HG02571 (cell line): ENCODE results near the gene HNRNPA3.
"Not testable (repeated sequence)": the region's sequence is repeated elsewhere in the genome, so short reads cannot be mapped to it uniquely, and the experiment has no call there.

Experiments
- ATAC-seq: cut with Tn5 transposase; IDR thresholded peaks from one replicate; pipeline ENCODE4 v1.9.1; 2021; ENCODE audit warnings: mild to moderate bottlenecking, moderate library complexity; ENCODE audit not compliant: unreplicated experiment

HNRNPA3 gene

GRCh38 chr2:177212106-177212890 lies at the start of gene HNRNPA3:
Gene HNRNPA3 (plus strand): TSS chr2:177212794. CDS start chr2:177212800, 6 bp downstream.
- peak; percentile 83 for ATAC-seq

DNA sequence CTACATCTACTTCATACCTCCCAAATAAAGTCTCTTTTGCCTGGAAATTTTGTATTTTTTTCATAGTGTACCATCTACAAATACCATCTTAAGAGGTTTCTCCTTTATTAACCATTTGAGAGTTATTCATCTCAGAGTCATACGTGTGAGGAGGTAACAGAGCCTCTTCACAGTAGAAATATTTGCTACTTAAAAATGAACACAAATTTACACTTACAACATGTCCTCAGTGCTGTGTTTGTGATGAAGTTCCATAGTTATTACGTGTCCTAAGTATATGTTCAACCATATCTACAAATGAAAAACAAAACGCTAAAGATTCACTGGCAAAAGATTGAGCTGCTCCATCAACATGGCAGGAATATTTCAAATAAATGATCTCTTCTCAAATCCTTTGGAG lies 48.5 kb upstream of the HNRNPA3 start:
- no peak for ATAC-seq

- ATAC-seq = peak; percentile 75
Observed at GRCh38 chr2:177164584-177165052, 48.0 kb upstream of the HNRNPA3 start.

- ATAC-seq = no peak
Observed at GRCh38 chr2:177165061-177165583, 47.5 kb upstream of the HNRNPA3 start.

- ATAC-seq = peak; percentile 48
Observed at GRCh38 chr2:177165721-177166711, 46.6 kb upstream of the HNRNPA3 start.

- peak; percentile 79 for ATAC-seq
Observed at GRCh38 chr2:177169810-177170514, 42.6 kb upstream of the HNRNPA3 start.

DNA sequence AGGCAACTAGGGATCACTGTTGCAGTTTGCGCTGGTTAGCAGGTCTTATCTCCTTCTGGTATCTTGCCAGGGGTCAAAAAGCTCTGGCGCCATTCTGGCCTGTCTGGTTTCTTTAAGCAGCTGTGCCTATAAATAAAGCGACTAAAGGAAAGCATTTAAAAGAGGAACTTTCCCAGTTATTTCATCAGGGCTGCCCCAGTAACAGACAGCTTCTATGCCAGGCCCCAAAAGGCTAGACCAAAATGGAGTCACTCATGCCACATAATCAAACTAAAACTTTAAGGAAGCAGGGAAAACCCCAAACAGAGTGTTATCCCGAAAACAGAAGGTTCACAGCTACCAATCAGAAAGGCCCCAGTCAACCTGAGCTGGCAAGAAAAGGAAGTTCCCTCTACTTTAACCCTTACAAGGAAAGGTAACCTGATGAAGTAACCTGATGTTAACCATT lies 41.2 kb upstream of the HNRNPA3 start:
- ATAC-seq = no peak

DNA sequence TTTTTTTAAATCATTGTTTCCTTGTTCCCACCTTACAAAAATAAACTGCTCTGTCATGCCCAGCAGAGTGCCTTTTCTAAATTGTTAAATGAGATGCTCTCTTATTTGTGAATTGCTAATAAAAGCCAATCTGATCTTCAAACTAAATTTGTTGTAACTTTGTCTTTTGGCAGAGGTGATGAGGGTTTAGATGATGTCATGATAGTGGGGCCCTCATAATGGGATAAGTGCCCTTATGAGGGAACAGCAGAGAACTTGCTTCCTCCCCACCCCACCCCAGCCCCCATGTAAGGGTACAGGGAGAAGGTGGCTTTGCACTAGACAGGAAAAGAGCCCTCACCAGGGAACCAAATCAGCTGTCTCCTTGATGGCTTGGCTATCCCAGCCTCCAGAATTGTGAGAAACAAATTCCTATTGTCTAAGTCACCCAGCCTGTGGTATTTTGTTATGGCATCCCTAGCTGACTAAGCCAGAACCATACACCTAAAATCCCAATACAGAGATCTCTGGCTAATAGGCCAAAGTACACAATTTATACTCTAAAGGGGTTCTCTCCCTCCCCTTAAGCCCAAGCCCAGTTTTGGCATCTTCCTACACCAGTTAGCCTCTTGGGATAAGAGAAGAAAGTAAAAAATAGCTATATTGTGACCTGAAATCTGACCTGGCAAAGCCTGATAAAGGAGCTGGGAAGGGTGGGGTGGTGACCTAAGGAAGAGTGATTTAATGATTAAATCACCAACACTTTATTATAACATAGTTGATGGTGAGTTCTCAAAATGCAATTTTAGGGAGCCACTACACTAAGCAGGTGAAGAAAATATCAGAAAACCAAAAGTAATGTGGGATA lies 40.3 kb upstream of the HNRNPA3 start:
- ATAC-seq = no peak

GRCh38 chr2:177174486-177174885 lies 38.1 kb upstream of the HNRNPA3 start:
- ATAC-seq = no peak

- no peak for ATAC-seq
Observed at GRCh38 chr2:177175917-177176668, 36.5 kb upstream of the HNRNPA3 start.

DNA sequence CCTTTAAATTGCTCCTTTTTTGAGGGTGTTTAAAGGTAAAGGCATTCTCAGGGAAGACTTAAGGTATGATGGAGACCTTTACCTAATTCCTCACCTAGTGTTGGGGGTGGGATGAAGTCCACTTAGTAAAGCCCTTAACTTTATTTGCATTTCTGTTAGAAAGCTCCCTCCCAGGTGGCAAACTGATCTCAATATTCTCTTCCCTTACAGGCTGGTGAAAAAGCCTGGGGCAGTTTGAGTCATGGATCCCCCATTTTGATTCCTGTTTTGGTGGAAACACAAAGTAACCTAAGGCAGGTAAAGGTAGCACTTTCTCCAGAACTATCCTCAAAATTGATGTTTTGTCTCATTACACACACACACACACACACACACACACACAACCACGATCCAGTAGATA lies 33.8 kb upstream of the HNRNPA3 start:
- ATAC-seq = no peak

DNA sequence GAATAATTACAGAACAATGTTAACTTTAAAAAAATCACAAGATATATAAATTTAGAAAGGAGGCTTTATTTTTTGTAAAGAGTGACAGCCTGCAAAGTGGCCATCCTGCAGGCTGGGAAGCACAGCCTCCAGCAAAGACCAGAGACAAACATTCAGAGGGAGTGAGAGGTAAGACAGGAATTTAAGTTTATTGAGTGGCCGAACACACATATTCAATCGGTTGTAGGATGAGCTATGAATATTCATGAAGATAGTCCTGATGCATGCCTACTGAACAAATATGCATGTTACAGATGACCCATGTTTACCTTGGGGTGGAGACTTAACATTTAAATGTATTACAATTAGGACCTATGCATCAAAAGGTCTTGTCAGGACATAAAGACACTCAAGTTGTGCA lies 33.4 kb upstream of the HNRNPA3 start:
- ATAC-seq = no peak

DNA sequence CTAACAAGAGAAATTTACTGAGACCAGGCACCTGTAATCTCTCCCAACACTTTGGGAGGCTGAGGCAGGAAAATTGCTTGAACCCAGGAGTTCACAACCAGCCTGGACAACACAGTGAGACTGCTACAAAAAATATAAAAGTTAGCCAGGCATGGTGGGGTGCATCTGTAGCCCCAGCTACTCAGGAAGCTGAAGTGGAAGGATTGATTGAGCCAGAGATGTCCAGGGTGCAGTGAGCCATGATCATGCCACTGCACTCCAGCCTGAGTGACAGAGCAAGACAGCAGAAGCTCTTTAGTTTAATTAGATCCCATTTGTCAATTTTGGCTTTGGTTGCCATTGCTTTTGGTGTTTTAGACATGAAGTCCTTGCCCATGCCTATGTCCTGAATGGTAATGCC lies 32.9 kb upstream of the HNRNPA3 start:
- ATAC-seq = not testable (repeated sequence)

- no peak for ATAC-seq
Observed at GRCh38 chr2:177180269-177181000, 32.2 kb upstream of the HNRNPA3 start.

GRCh38 chr2:177183860-177184259 lies 28.7 kb upstream of the HNRNPA3 start:
- no peak for ATAC-seq

DNA sequence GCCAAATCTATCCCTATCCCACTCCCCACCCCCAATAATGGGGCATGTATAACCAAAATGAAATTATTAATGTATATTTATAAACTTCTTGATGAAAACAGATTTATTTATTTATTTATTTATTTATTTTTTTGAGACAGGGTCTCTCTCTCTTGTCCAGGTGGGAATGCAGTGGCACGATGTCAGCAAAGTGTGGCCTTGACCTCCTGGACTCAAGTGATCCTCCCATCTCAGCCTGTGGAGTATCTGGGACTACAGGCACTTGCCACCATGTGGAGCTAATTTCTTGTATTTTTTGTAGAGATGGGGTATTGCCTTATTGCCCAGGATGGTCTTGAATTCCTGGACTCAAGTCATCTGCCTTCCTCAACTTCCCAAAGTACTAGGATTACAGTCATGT lies 28.0 kb upstream of the HNRNPA3 start:
- ATAC-seq = no peak

GRCh38 chr2:177186038-177186437 lies 26.6 kb upstream of the HNRNPA3 start:
- not testable (repeated sequence) for ATAC-seq

- ATAC-seq = no peak
Observed at GRCh38 chr2:177187631-177188312, 24.8 kb upstream of the HNRNPA3 start.
